HepG2 (cell line): ENCODE measurements around the gene CASTOR1. TPM values are rescaled to one million over a fixed set of nuclear protein-coding genes. Genes with fewer than 3 reads are reported as not detected.
A peak's percentile ranks its signal among the peaks of the same experiment; 100 is the strongest.

Experiments
- ARID3A ChIP-seq: IDR thresholded peaks from 2 replicates; pipeline ENCODE4 v1.6.1; 2012; ENCODE audit warnings: low read depth, low read length, improper control_type of control experiment
- CCAR2 ChIP-seq: fragments of 200-400 bp; formaldehyde crosslinking; optimal IDR thresholded peaks from 2 replicates; pipeline ENCODE3; 2018; ENCODE audit warnings: low read depth, mild to moderate bottlenecking, low read length, moderate library complexity
- CCDC6 ChIP-seq: sonication (generic); formaldehyde crosslinking; IDR thresholded peaks from 2 replicates; pipeline ENCODE4 v1.8.1; 2022; ENCODE audit warnings: mild to moderate bottlenecking, missing genetic modification reagents, moderate library complexity
- DNMT1 ChIP-seq: sonication (generic); formaldehyde crosslinking; IDR thresholded peaks from 2 replicates; pipeline ENCODE4 v1.5.1; 2020; ENCODE audit warnings: mild to moderate bottlenecking, missing genetic modification reagents
- ETV5 ChIP-seq: IDR thresholded peaks from 2 replicates; pipeline ENCODE4 v1.6.1; 2018; ENCODE audit warnings: missing biosample characterization, missing genetic modification reagents, inconsistent platforms, borderline replicate concordance
- IKZF5 ChIP-seq: IDR thresholded peaks from 2 replicates; pipeline ENCODE4 v1.6.1; 2018; ENCODE audit warnings: missing genetic modification reagents, mild to moderate bottlenecking, missing compliant biosample characterization
- NFIC ChIP-seq: IDR thresholded peaks from 2 replicates; pipeline ENCODE4 v1.6.1; 2012; ENCODE audit warnings: mild to moderate bottlenecking, low read length, inconsistent platforms
- PAXIP1 ChIP-seq: sonication (generic); formaldehyde crosslinking; conservative IDR thresholded peaks from 2 replicates; pipeline ENCODE4 v1.4.0; 2020; ENCODE audit warnings: mild to moderate bottlenecking, missing genetic modification reagents, moderate library complexity
- SALL2 ChIP-seq: sonication (generic); formaldehyde crosslinking; IDR thresholded peaks from 2 replicates; pipeline ENCODE4 v1.8.1; 2023; ENCODE audit warnings: mild to moderate bottlenecking, missing genetic modification reagents, inconsistent platforms
- TBL1XR1 ChIP-seq: fragments of 150-350 bp; IDR thresholded peaks from 2 replicates; pipeline ENCODE4 v1.6.1; 2014; ENCODE audit warnings: borderline replicate concordance, low read length; ENCODE audit not compliant: partially characterized antibody
- U2AF1 ChIP-seq: fragments of 200-400 bp; formaldehyde crosslinking; optimal IDR thresholded peaks from 2 replicates; pipeline ENCODE3; 2017; ENCODE audit warnings: mild to moderate bottlenecking, low read depth, low read length
- ZFAT ChIP-seq: sonication (generic); formaldehyde crosslinking; conservative IDR thresholded peaks from 2 replicates; pipeline ENCODE4 v1.8.1; 2023; ENCODE audit warnings: missing genetic modification reagents, inconsistent platforms
- ZNF672 ChIP-seq: sonication (generic); formaldehyde crosslinking; IDR thresholded peaks from 2 replicates; pipeline ENCODE4 v1.8.1; 2022; ENCODE audit warnings: missing genetic modification reagents
- ZNF687 ChIP-seq: sonication (generic); formaldehyde crosslinking; IDR thresholded peaks from 2 replicates; pipeline ENCODE4 v1.5.1; 2020; ENCODE audit warnings: mild to moderate bottlenecking, missing genetic modification reagents, moderate library complexity
- ZNF766 ChIP-seq: sonication (generic); formaldehyde crosslinking; IDR thresholded peaks from 2 replicates; pipeline ENCODE4 v1.5.0; 2020; ENCODE audit warnings: missing genetic modification reagents, borderline replicate concordance
- ZUFSP ChIP-seq: sonication (generic); formaldehyde crosslinking; IDR thresholded peaks from 2 replicates; pipeline ENCODE4 v1.9.0; 2021; ENCODE audit warnings: missing genetic modification reagents, mild to moderate bottlenecking, borderline replicate concordance
- polyA plus RNA-seq, 8 experiments: library from polyadenylated mRNA; depleted of rRNA in 3 of 8; stranded (reverse) in 7 of 8; unstranded in 1 of 8; fragments of >200 nt; fragmentation: Illumina TruSeq in 4 of 8; extraction: Trizol in 4 of 8; gene quantifications; 2 replicates each; pipeline versions ENCODE4 v1.2.1 to v1.2.3, GENCODE V29; 2011 to 2016; ENCODE audit warnings: low read depth in 4 of 8, missing spikeins in 1 of 8, mixed read lengths in 1 of 8; ENCODE audit not compliant: insufficient read depth in 1 of 8
- total RNA-seq, 5 experiments: library from RNA; depleted of rRNA; stranded (reverse); fragments of >200 nt; fragmentation: Illumina TruSeq; extraction: Trizol; gene quantifications; 2 replicates each; pipeline ENCODE4 v1.2.3, GENCODE V29; 2016; ENCODE audit warnings: low read depth in 1 of 5

CASTOR1 gene
- total and polyA plus RNA-seq, 2 of the 13 experiments (the other 11 are each of a cell fraction or from before 2014, with no cell fraction given), result 2.6 to 4.4 TPM

- TF ChIP-seq DNMT1 (CRISPR knock-in tag), result no peak
- TF ChIP-seq ZFAT (CRISPR knock-in tag), result no peak
- no peak for TF ChIP-seq ZNF672
- TF ChIP-seq U2AF1, result no peak
- no peak for TF ChIP-seq ARID3A
- TF ChIP-seq ETV5 (CRISPR knock-in tag), result peak; percentile 12; the same call in 1 of the 2 replicates
- TF ChIP-seq PAXIP1 (CRISPR knock-in tag), result no peak
- TF ChIP-seq TBL1XR1, result no peak
- TF ChIP-seq SALL2 (CRISPR knock-in tag), result no peak
- TF ChIP-seq CCAR2, result no peak
- TF ChIP-seq CCDC6 (CRISPR knock-in tag), result no peak
- TF ChIP-seq NFIC, result no peak
- no peak for TF ChIP-seq ZNF766 (CRISPR knock-in tag)
- TF ChIP-seq ZUFSP (CRISPR knock-in tag), result no peak
- 0 out of 2 replicates have a peak, but pooled peaks have one; percentile 9 for TF ChIP-seq IKZF5 (CRISPR knock-in tag)
- peak; percentile 73 for TF ChIP-seq ZNF687
Observed at GRCh38 chr22:30326706-30327362, 37.5 kb upstream of the CASTOR1 start, which contains the start of gene TBC1D10A (continued).
